ENCODE results near the gene AOPEP. TPM values are rescaled to one million over a fixed set of nuclear protein-coding genes. Genes with fewer than 3 reads are reported as not detected.

Gene AOPEP
- total and polyA plus RNA-seq, 4 donors, result 29.0 to 121 (median 60.0) TPM

DNA sequence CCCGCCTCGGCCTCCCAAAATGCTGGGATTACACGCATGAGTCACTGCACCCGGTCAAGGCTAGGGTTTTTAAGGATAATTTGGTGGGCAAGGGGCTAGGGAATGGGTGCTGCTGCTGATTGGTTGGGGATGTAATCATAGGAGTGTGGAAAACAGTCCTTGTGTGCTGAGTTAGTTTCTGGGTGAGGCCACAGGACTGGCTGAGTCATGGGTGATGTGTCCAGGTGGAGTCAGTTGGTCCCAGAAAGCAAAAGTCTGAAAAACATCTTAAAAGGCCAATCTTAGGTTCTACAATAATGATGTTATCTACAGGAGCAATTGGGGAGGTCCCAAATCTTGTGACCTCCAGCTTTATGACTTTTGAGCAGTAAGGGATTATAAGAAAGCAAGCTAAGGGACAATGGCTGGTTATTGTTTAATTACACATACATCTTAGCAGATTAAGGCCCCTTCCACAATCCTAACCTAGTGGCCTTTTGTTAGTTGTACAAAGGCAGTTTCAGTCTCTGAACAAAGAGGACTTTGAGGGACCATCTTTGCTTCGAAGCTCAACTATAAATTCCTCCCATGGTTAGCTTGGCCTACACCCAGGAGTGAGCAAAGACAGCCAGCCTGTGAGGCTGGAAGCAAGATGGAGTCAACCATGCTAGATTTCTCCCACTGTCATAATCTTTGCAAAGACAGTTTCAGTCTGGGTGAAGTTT lies 5.5 kb upstream of the AOPEP start:
- H3K27ac ChIP-seq (ENCODE audit: low read depth in 1 of 2, low read length in 1 of 2), result no peak overlapping the region
- no peaks in the 10 kb centered on the region for H3K27me3 ChIP-seq (ENCODE audit: control insufficient read depth in 3 of 3, insufficient read depth in 3 of 3, low read length in 2 of 3)
- H3K9ac ChIP-seq (ENCODE audit: insufficient read depth in 1 of 2, low read length in 2 of 2), result no peak overlapping the region
- ATAC-seq (ENCODE audit: insufficient read depth, low FRiP score) (no peak), DNase-seq (no peak)
- no peak overlapping the region for H3K4me3 ChIP-seq
- no peak for TF ChIP-seq CTCF (IDR thresholded peaks at IDR 0.05; ENCODE audit: control extremely low read depth, extremely low read depth)
- H3K9me3 ChIP-seq (ENCODE audit: control insufficient read depth in 4 of 4, insufficient read depth in 3 of 4, low read length in 3 of 4), result no peaks in the 10 kb centered on the region
- no peaks in the 10 kb centered on the region for H3K4me1 ChIP-seq (ENCODE audit: control insufficient read depth in 5 of 5, insufficient read depth in 5 of 5, low read length in 5 of 5)
- 95 to 97% methylated on average over 5 of the region's 5 CpGs for WGBS, 2 donors
- H3K36me3 ChIP-seq (ENCODE audit: control insufficient read depth in 4 of 4, insufficient read depth in 4 of 4, low read length in 4 of 4), result no peaks in the 10 kb centered on the region

DNA sequence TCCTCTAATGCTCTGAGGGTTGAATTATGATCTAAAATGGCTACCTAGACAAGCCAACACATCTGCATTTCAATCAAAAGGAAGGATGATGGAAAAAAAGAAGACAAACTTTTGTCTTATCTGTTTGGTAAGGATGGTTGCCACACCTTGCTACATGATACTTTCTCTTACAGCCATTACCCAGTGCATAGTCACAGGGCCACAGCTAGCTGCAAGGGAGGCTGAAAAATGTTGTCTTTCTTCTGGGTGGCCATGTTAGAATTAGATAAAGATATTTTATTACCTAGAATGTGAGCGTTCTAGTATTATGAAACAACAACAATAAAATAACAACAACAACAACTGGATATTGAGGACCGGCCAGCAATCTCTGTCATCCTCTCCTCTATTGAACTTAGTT lies 4.7 kb upstream of the AOPEP start:
- no peak for ATAC-seq (ENCODE audit: insufficient read depth, low FRiP score)
- WGBS, 2 donors, result 94 to 98% methylated on average over 2 of the region's 2 CpGs

GRCh38 chr9:94725293-94725692 lies 1.2 kb upstream of the AOPEP start:
- peaks cover 0 to 3% (median 0%) of the 10 kb centered on the region in 4 donors for H3K36me3 ChIP-seq (ENCODE audit: control insufficient read depth in 4 of 4, insufficient read depth in 4 of 4, low read length in 4 of 4)
- no peak overlapping the region for H3K4me3 ChIP-seq
- no peaks in the 10 kb centered on the region for H3K9me3 ChIP-seq (ENCODE audit: control insufficient read depth in 4 of 4, insufficient read depth in 3 of 4, low read length in 3 of 4)
- H3K9ac ChIP-seq (ENCODE audit: insufficient read depth in 1 of 2, low read length in 2 of 2), result no peak overlapping the region
- no peak for DNase-seq
- TF ChIP-seq CTCF (IDR thresholded peaks at IDR 0.05; ENCODE audit: control extremely low read depth, extremely low read depth), result no peak
- WGBS, 2 donors, result 85 to 94% methylated on average over 3 of the region's 3 CpGs
- no peak overlapping the region for H3K27ac ChIP-seq (ENCODE audit: low read depth in 1 of 2, low read length in 1 of 2)
- no peaks in the 10 kb centered on the region for H3K27me3 ChIP-seq (ENCODE audit: control insufficient read depth in 3 of 3, insufficient read depth in 3 of 3, low read length in 2 of 3)
- ATAC-seq (ENCODE audit: insufficient read depth, low FRiP score), result no peak
- peaks cover 0 to 10% (median 0%) of the 10 kb centered on the region in 5 donors for H3K4me1 ChIP-seq (ENCODE audit: control insufficient read depth in 5 of 5, insufficient read depth in 5 of 5, low read length in 5 of 5)

More for the DNA sequence above, 4.7 kb upstream of the AOPEP start:
- Histone ChIP-seq H3K9ac (ENCODE audit: insufficient read depth in 1 of 2, low read length in 2 of 2) (no peak overlapping the region), H3K4me3 (no peak overlapping the region), H3K36me3 (ENCODE audit: control insufficient read depth in 4 of 4, insufficient read depth in 4 of 4, low read length in 4 of 4) (peaks cover 0 to 2% (median 0%) of the 10 kb centered on the region in 4 donors), H3K27ac (ENCODE audit: low read depth in 1 of 2, low read length in 1 of 2) (no peak overlapping the region), H3K27me3 (ENCODE audit: control insufficient read depth in 3 of 3, insufficient read depth in 3 of 3, low read length in 2 of 3) (no peaks in the 10 kb centered on the region), H3K9me3 (ENCODE audit: control insufficient read depth in 4 of 4, insufficient read depth in 3 of 4, low read length in 3 of 4) (no peaks in the 10 kb centered on the region), H3K4me1 (ENCODE audit: control insufficient read depth in 5 of 5, insufficient read depth in 5 of 5, low read length in 5 of 5) (peaks cover 0 to under 1% (median 0%) of the 10 kb centered on the region in 5 donors)
- no peak for DNase-seq
- no peak for TF ChIP-seq CTCF (IDR thresholded peaks at IDR 0.05; ENCODE audit: control extremely low read depth, extremely low read depth)
